ENCODE data around the gene SPSB1.

SPSB1 gene

GRCh38 chr1:9256332-9256731, 36.4 kb upstream of the SPSB1 start:
- peaks cover 29% of the 10 kb centered on the region for H3K9me3 Mint-ChIP-seq
- DNase-seq, result no peak
- TF ChIP-seq, protein P1, sequence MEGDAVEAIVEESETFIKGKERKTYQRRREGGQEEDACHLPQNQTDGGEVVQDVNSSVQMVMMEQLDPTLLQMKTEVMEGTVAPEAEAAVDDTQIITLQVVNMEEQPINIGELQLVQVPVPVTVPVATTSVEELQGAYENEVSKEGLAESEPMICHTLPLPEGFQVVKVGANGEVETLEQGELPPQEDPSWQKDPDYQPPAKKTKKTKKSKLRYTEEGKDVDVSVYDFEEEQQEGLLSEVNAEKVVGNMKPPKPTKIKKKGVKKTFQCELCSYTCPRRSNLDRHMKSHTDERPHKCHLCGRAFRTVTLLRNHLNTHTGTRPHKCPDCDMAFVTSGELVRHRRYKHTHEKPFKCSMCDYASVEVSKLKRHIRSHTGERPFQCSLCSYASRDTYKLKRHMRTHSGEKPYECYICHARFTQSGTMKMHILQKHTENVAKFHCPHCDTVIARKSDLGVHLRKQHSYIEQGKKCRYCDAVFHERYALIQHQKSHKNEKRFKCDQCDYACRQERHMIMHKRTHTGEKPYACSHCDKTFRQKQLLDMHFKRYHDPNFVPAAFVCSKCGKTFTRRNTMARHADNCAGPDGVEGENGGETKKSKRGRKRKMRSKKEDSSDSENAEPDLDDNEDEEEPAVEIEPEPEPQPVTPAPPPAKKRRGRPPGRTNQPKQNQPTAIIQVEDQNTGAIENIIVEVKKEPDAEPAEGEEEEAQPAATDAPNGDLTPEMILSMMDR (IDR thresholded peaks at IDR 0.05), result no peak
- H3K4me1 Mint-ChIP-seq, result peaks cover 68% of the 10 kb centered on the region
- peaks cover 4% of the 10 kb centered on the region for H3K27me3 Mint-ChIP-seq (ENCODE audit: low read depth, poor library complexity)
- no peak overlapping the region for H3K27ac Mint-ChIP-seq
- H3K36me3 Mint-ChIP-seq (ENCODE audit: low read depth), result peaks cover 46% of the 10 kb centered on the region
- H3K4me3 Mint-ChIP-seq, result no peak overlapping the region

DNA sequence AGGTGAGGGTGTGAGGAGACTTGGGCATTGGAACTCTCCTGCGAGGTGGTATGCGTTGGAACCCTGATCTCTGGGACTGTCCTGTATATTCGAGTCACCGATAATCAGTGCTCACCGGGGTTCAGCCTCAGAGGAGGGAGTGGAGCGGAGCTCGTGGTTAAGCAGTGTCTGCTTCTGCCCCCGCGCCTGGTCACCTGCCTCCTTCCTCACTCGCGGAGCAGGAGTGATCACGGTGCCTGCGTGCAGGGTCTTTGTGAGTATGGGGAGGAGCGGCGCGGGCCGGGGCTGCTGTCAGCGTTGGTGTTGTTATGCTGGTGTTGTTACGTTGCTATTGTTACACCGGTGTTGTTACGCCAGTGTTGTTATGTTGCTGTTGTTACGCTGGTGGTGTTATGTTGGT, 34.8 kb upstream of the SPSB1 start:
- peaks cover 4% of the 10 kb centered on the region for H3K27me3 Mint-ChIP-seq (ENCODE audit: low read depth, poor library complexity)

DNA sequence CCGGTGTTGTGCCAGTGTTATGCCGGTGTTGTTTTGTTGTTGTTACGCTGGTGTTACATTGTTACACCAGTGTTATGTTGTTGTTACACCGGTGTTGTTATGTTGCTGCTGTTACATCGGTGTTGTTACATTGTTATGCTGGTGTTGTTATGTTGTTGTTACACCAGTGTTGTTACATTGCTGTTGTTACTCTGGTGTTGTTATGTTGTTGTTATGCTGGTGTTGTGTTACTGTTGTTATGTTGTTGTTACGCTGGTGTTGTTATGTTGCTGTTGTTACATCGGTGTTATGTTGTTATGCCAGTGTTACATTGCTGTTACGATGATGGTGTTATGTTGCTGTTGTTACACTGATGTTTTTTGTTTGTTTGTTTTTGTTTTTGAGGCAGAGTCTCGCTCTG, 34.1 kb upstream of the SPSB1 start:
- TF ChIP-seq, protein P1 (IDR thresholded peaks at IDR 0.05), result no peak
- H3K4me1 Mint-ChIP-seq, result peaks cover 45% of the 10 kb centered on the region
- DNase-seq, result no peak
- H3K27me3 Mint-ChIP-seq (ENCODE audit: low read depth, poor library complexity), result peaks cover 4% of the 10 kb centered on the region
- peaks cover 52% of the 10 kb centered on the region for H3K36me3 Mint-ChIP-seq (ENCODE audit: low read depth)
- no peak overlapping the region for H3K4me3 Mint-ChIP-seq
- H3K27ac Mint-ChIP-seq, result peak overlapping the region; percentile 97
- H3K9me3 Mint-ChIP-seq, result peaks cover 29% of the 10 kb centered on the region

More for the DNA sequence above, 34.8 kb upstream of the SPSB1 start:
- peaks cover 52% of the 10 kb centered on the region for H3K4me1 Mint-ChIP-seq
- peaks cover 52% of the 10 kb centered on the region for H3K36me3 Mint-ChIP-seq (ENCODE audit: low read depth)
- no peak for DNase-seq
- no peak overlapping the region for H3K4me3 Mint-ChIP-seq
- TF ChIP-seq, protein P1 (IDR thresholded peaks at IDR 0.05), result no peak
- H3K9me3 Mint-ChIP-seq, result peaks cover 29% of the 10 kb centered on the region
- H3K27ac Mint-ChIP-seq, result peak overlapping the region; percentile 97

- H3K27ac Mint-ChIP-seq, result peak overlapping the region; percentile 98
- DNase-seq, result no peak
- H3K4me3 Mint-ChIP-seq, result no peak overlapping the region
- peaks cover 53% of the 10 kb centered on the region for H3K36me3 Mint-ChIP-seq (ENCODE audit: low read depth)
- peaks cover 29% of the 10 kb centered on the region for H3K9me3 Mint-ChIP-seq
- H3K27me3 Mint-ChIP-seq (ENCODE audit: low read depth, poor library complexity), result no peaks in the 10 kb centered on the region
- TF ChIP-seq, protein P1 (IDR thresholded peaks at IDR 0.05), result no peak
- peaks cover 37% of the 10 kb centered on the region for H3K4me1 Mint-ChIP-seq
Observed at GRCh38 chr1:9260059-9260766, 32.5 kb upstream of the SPSB1 start.

DNA sequence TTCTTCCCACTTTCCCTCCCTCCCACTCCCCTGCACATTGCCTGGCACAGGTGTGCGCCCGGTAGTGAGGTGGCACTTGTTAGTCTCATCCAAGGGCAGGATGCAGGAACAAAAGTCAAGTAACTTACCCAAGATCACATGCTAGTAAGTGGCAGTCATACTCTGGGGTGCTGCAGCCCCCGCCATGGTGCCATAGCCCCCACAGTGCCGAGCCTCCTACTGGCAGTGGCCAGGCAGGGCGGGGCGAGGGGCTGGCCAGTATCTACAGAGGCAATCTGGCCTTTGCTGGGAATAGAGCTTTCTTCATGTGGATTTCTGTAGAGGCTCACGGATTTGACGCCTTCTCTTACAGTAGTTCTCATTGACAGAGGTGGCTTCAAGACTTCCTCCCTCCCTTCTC, 31.2 kb upstream of the SPSB1 start:
- H3K36me3 Mint-ChIP-seq (ENCODE audit: low read depth), result peaks cover 53% of the 10 kb centered on the region
- peaks cover 50% of the 10 kb centered on the region for H3K4me1 Mint-ChIP-seq
- TF ChIP-seq, protein P1 (IDR thresholded peaks at IDR 0.05), result no peak
- no peaks in the 10 kb centered on the region for H3K27me3 Mint-ChIP-seq (ENCODE audit: low read depth, poor library complexity)
- peaks cover 29% of the 10 kb centered on the region for H3K9me3 Mint-ChIP-seq
- no peak for DNase-seq
- peak overlapping the region; percentile 98 for H3K27ac Mint-ChIP-seq
- H3K4me3 Mint-ChIP-seq, result no peak overlapping the region
